Metanephros (tissue), 1 donor: ENCODE results near the gene ATG4C. TPM values are rescaled to one million over a fixed set of nuclear protein-coding genes. Genes with fewer than 3 reads are reported as not detected.

ENCODE experiments used
- total RNA-seq: library from RNA; depleted of rRNA; stranded (reverse); fragments of >200 nt; gene quantifications from one replicate; pipeline ENCODE4 v1.2.3, GENCODE V29; 2014

ATG4C gene, protein sequence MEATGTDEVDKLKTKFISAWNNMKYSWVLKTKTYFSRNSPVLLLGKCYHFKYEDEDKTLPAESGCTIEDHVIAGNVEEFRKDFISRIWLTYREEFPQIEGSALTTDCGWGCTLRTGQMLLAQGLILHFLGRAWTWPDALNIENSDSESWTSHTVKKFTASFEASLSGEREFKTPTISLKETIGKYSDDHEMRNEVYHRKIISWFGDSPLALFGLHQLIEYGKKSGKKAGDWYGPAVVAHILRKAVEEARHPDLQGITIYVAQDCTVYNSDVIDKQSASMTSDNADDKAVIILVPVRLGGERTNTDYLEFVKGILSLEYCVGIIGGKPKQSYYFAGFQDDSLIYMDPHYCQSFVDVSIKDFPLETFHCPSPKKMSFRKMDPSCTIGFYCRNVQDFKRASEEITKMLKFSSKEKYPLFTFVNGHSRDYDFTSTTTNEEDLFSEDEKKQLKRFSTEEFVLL
- total RNA-seq = 9.2 TPM

DNA sequence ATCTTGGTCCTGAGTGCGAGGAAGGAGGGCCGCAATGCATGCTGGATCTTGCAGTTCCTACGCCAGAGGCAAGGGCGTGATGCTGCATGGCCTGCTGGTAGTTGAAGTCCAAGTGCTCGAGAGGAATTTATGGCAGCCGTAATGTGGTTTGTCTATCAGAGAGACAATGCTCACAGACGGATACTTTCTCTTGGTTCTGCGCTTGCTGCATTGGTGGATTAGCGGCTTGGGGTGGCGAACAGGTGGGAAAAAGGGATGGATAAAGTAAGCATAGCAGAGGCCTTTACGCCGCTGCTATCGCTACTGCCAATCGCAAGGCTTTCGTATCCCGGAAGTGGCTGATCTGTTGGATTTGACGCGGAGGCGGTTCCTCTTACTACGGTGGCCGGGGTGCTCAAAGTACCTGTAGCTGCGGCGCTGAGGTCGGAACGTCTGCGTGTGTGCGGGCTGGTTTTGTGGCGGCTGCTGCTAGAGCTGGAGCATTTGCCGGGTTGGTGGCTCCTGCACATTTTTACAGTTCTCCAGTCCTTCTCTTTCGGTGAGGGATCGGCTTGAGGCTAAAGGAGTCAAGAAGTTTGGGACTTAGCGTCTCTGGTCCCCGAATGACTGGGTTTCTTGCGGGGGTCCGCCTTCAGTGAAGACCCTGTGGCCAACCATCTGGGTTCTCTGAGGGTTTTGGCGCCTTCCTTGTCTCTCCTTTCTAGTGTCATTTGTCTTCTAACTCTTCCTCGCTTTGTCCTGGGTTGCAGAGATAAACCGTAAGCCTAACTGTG, at the start of gene ATG4C:
ATG4C (plus strand) TSS at position 397 of the 773 bp plus-strand sequence. CDS start 19,655 bp downstream, outside the sequence.

Other genes with a start within 250 kb of the ATG4C start
- 1.2 TPM for gene ANGPTL3, start 186.6 kb upstream of the ATG4C start, total RNA-seq
- gene DOCK7, start 95.7 kb upstream of the ATG4C start, total RNA-seq = 89.7 TPM